Spinal cord (tissue), 10 donors: ENCODE measurements around the gene HSPA4. TPM values are rescaled to one million over a fixed set of nuclear protein-coding genes. Genes with fewer than 3 reads are reported as not detected.

Source experiments
- DNase-seq, 6 donors: peaks; one replicate each; pipeline versions ENCODE4 v3.0.0 to v3.0.0-alpha.2; 2013 to 2015; ENCODE audit warnings: low spot score in 6 of 6, low read depth in 4 of 6
- H3K27ac ChIP-seq: one replicate; pipeline ENCODE4 v1.5.1; 2013; ENCODE audit warnings: low read depth, low read length, control low read depth
- H3K27me3 ChIP-seq: one replicate; pipeline ENCODE4 v1.6.1; 2013; ENCODE audit warnings: low read length; ENCODE audit not compliant: control insufficient read depth, insufficient read depth
- H3K36me3 ChIP-seq: one replicate; pipeline ENCODE4 v1.6.1; 2013; ENCODE audit warnings: low read length; ENCODE audit not compliant: control insufficient read depth, insufficient read depth
- H3K4me1 ChIP-seq: one replicate; pipeline ENCODE4 v1.6.1; 2013; ENCODE audit warnings: low read length; ENCODE audit not compliant: control insufficient read depth, insufficient read depth
- H3K4me3 ChIP-seq: one replicate; pipeline ENCODE4 v1.5.1; 2013; ENCODE audit warnings: low read depth, low read length, control low read depth
- H3K9me3 ChIP-seq: one replicate; pipeline ENCODE4 v1.6.1; 2013; ENCODE audit warnings: low read length; ENCODE audit not compliant: control insufficient read depth, insufficient read depth
- WGBS: methylation state at CpG from one replicate; pipeline ENCODE4 v1.1.5; 2013; ENCODE audit warnings: missing lambda C conversion rate; ENCODE audit not compliant: insufficient coverage; 5-methylcytosine and 5-hydroxymethylcytosine counted together
- polyA plus RNA-seq, 2 donors: library from polyadenylated mRNA; unstranded; fragments of 120-200 nt; gene quantifications; one replicate each; pipeline ENCODE4 v1.2.1, GENCODE V29; 2013; ENCODE audit not compliant: insufficient read length in 2 of 2
- total RNA-seq, 2 donors: library from RNA; depleted of rRNA in 1 of 2; stranded (reverse); fragments of 120-200 nt in 1 of 2; fragments of >200 nt in 1 of 2; gene quantifications; one replicate each; pipeline versions ENCODE4 v1.2.3 to v1.2.4, GENCODE V29; 2013 to 2014
- donor health status: healthy.

Gene HSPA4
- total and polyA plus RNA-seq, 4 donors: 75.8 to 114 (median 87.7) TPM

DNA sequence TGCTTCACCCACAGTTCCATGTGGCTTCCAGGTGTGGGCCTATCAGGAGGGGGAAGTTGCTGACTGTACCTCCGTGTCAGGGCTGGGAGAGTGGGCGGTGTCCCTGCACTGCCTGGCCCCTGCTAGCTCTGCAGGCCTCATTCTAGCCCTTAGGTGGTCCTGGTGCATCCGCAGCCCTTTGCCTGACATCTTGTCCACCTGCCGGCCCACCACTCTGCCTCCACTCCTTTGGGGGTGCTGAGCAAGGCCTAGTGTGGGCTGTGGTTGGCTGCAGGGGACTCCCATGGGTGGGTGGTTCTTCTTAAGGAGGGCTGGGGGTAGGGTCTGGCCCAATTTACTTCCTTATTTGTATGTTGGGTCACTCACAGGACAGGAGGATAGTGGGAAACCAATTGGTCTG lies 66.9 kb downstream of the HSPA4 start:
- H3K4me1 ChIP-seq: peaks cover 37% of the 10 kb centered on the region
- 80% methylated on average over 4 of the region's 4 CpGs for WGBS

GRCh38 chr5:133119233-133119711 lies 67.5 kb downstream of the HSPA4 start:
- no peaks in the 10 kb centered on the region for H3K9me3 ChIP-seq
- H3K36me3 ChIP-seq: no peaks in the 10 kb centered on the region
- no peak overlapping the region for H3K27ac ChIP-seq
- H3K27me3 ChIP-seq: no peaks in the 10 kb centered on the region
- 85% methylated on average over 3 of the region's 4 CpGs for WGBS
- peaks cover 37% of the 10 kb centered on the region for H3K4me1 ChIP-seq
- no peak for DNase-seq
- no peak overlapping the region for H3K4me3 ChIP-seq

More for the DNA sequence above, 66.9 kb downstream of the HSPA4 start:
- H3K9me3 ChIP-seq: no peaks in the 10 kb centered on the region
- DNase-seq: no peak
- no peaks in the 10 kb centered on the region for H3K27me3 ChIP-seq
- H3K27ac ChIP-seq: no peak overlapping the region
- no peaks in the 10 kb centered on the region for H3K36me3 ChIP-seq
- no peak overlapping the region for H3K4me3 ChIP-seq

DNA sequence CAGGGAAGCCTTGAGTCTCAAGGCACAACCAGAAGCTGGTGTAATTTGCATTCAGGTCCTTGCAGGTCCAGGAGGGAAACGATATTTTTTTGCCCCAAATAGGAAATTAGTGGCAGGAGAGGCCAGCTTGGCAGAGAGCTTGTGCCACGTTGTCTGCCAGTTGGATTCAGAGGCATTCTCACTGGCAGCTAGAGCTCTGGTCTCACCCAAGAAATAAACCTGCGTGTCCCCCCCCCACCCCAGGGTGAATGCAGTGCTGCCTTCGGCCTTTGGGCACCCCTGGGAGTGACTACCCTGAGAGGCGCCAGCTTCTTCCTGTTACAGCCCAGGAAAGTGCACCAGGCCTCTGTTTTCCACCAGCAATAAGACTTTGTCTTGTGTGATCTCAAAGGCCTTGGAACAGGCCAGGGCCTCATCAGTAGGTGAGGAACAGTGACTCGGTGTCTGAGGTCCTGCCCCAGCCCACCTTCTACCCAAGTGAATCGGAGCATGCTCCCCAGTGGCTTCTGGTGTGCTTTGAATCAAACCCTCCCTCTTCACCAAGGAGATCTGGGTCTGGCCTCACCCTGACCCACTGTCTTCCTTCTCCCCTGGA lies 68.4 kb downstream of the HSPA4 start:
- WGBS: 65% methylated on average over 7 of the region's 7 CpGs
- Histone ChIP-seq H3K4me3 (no peak overlapping the region), H3K36me3 (no peaks in the 10 kb centered on the region), H3K27me3 (no peaks in the 10 kb centered on the region), H3K9me3 (no peaks in the 10 kb centered on the region), H3K27ac (no peak overlapping the region), H3K4me1 (peaks cover 37% of the 10 kb centered on the region)
- DNase-seq: peak in 1 of 6 donors; percentile 29

GRCh38 chr5:133121080-133121479 lies 69.3 kb downstream of the HSPA4 start:
- 88% methylated on average over 2 of the region's 2 CpGs for WGBS
- Histone ChIP-seq H3K27me3 (no peaks in the 10 kb centered on the region), H3K27ac (no peak overlapping the region), H3K9me3 (no peaks in the 10 kb centered on the region), H3K36me3 (no peaks in the 10 kb centered on the region), H3K4me3 (no peak overlapping the region), H3K4me1 (peaks cover 37% of the 10 kb centered on the region)
- no peak for DNase-seq

DNA sequence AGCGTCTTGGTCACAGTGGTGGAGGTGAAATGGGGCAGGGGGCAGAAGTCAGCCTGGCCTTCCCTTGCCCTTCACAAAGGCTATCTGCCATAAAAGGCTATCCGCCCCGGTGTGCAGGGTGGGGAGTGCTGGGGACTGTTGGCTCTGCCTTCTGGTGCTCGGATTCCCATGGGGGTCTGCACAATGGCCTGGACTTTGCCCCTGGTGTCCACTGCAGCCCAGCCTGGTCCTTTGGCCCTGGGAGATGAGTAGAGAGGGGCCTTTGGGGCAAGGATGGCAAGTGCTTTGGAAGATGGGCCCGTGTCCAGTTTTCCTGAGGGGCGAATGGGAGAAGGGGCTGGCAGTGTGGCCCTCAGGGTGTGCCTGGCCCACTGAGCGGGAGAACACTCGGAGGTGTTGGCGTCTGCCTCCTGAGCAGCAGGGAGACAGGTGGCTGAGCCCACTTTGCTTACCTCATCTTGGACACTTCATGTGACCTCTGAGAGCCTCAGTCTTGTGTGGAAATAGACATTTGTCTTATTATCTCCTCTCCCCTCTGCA lies 69.9 kb downstream of the HSPA4 start:
- Histone ChIP-seq H3K27me3 (no peaks in the 10 kb centered on the region), H3K4me3 (no peak overlapping the region), H3K9me3 (no peaks in the 10 kb centered on the region), H3K4me1 (peaks cover 35% of the 10 kb centered on the region), H3K27ac (no peak overlapping the region), H3K36me3 (no peaks in the 10 kb centered on the region)
- DNase-seq: no peak
- 73% methylated on average over 5 of the region's 9 CpGs for WGBS

GRCh38 chr5:133122711-133123110 lies 70.9 kb downstream of the HSPA4 start:
- peak in 1 of 6 donors; percentile 25 for DNase-seq
- Histone ChIP-seq H3K36me3 (no peaks in the 10 kb centered on the region), H3K4me1 (peaks cover 26% of the 10 kb centered on the region), H3K4me3 (no peak overlapping the region), H3K27ac (no peak overlapping the region), H3K9me3 (no peaks in the 10 kb centered on the region), H3K27me3 (no peaks in the 10 kb centered on the region)
- no CpG with 5 or more reads among the region's 4 CpGs for WGBS

GRCh38 chr5:133123297-133123696 lies 71.5 kb downstream of the HSPA4 start:
- DNase-seq: no peak
- no peaks in the 10 kb centered on the region for H3K36me3 ChIP-seq
- WGBS: 95% methylated on average over 2 of the region's 2 CpGs
- H3K27ac ChIP-seq: no peak overlapping the region
- peaks cover 23% of the 10 kb centered on the region for H3K4me1 ChIP-seq
- H3K4me3 ChIP-seq: no peak overlapping the region
- no peaks in the 10 kb centered on the region for H3K9me3 ChIP-seq
- H3K27me3 ChIP-seq: no peaks in the 10 kb centered on the region

DNA sequence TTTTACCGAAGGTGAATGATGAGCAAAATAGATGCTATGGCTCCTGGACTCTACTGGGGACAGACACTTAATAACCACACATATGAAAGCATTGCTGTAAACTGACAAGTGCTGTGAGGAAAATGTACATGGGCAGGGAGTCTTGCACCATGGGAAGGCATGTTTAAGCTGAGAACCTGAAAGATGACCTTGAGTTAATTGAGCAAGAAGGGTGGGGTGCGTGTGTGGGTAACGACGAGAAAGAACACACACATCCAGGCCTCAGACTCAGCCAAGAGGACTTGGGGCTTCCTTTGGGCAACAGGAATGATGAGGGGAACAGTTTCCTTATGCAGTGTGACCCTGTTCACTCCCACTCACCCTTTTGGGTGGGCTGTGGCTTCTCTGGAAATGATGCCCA lies 73.1 kb downstream of the HSPA4 start:
- Histone ChIP-seq H3K4me3 (no peak overlapping the region), H3K27me3 (no peaks in the 10 kb centered on the region), H3K9me3 (no peaks in the 10 kb centered on the region), H3K4me1 (peaks cover 16% of the 10 kb centered on the region), H3K27ac (no peak overlapping the region), H3K36me3 (no peaks in the 10 kb centered on the region)
- no peak for DNase-seq
- WGBS: 80% methylated on average over 1 of the region's 4 CpGs

DNA sequence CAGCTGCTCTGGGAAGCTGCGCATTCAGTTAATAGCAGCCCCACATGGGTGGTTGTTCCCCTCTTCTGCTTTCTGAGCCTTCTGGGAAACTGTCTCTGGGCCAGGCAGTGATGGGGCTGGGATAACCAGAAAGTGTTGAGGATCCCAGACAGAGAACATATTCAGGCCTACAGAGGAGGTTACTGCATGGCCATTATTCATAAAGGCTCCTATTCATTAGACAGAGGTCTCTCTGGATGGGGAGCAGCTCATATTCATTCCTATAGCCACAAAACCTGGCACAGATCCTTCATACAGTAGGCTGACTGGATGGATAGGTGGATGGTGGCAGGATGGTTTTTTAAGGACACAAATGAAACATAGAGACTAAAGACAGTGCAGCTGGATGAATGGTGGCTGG lies 76.3 kb downstream of the HSPA4 start:
- H3K27me3 ChIP-seq: peaks cover 2% of the 10 kb centered on the region
- no peaks in the 10 kb centered on the region for H3K9me3 ChIP-seq
- H3K4me3 ChIP-seq: no peak overlapping the region
- WGBS: 71% methylated on average over 1 of the region's 1 CpG
- H3K4me1 ChIP-seq: peaks cover 10% of the 10 kb centered on the region
- no peak for DNase-seq
- no peak overlapping the region for H3K27ac ChIP-seq
- no peaks in the 10 kb centered on the region for H3K36me3 ChIP-seq

- peaks cover 10% of the 10 kb centered on the region for H3K4me1 ChIP-seq
- H3K9me3 ChIP-seq: no peaks in the 10 kb centered on the region
- peaks cover 2% of the 10 kb centered on the region for H3K27me3 ChIP-seq
- no peak overlapping the region for H3K4me3 ChIP-seq
- 75% methylated on average over 1 of the region's 6 CpGs for WGBS
- DNase-seq: peak in 1 of 6 donors; percentile 52
- H3K36me3 ChIP-seq: no peaks in the 10 kb centered on the region
- no peak overlapping the region for H3K27ac ChIP-seq
These were observed 77.5 kb downstream of the HSPA4 start for GRCh38 chr5:133129289-133129688.
